ENCODE measurements around the gene CDH12. TPM values are rescaled to one million over a fixed set of nuclear protein-coding genes. Genes with fewer than 3 reads are reported as not detected.
"Not testable (repeated sequence)": the region's sequence is repeated elsewhere in the genome, so short reads cannot be mapped to it uniquely, and the experiment has no call there.

Gene CDH12
- total RNA-seq, 2 experiments from 2014 or later, result not detected

GRCh38 chr5:22242532-22242931 is 610.6 kb downstream of the CDH12 start:
- CTCF ChIA-PET, result no interaction called here

GRCh38 chr5:22238047-22238446 is 615.1 kb downstream of the CDH12 start:
- no peak overlapping the region for H3K4me3 Mint-ChIP-seq
- no peaks in the 10 kb centered on the region for H3K36me3 Mint-ChIP-seq (ENCODE audit: low read depth)
- no peaks in the 10 kb centered on the region for H3K9me3 Mint-ChIP-seq
- no peaks in the 10 kb centered on the region for H3K27me3 Mint-ChIP-seq
- no peak overlapping the region for H3K27ac Mint-ChIP-seq
- ChIA-PET CTCF (no interaction called here), POLR2A (no interaction called here)
- no peaks in the 10 kb centered on the region for H3K4me1 Mint-ChIP-seq
- DNase-seq, result no peak

More at GRCh38 chr5:22242532-22242931, 610.6 kb downstream of the CDH12 start:
- Mint-ChIP-seq H3K4me1 (no peaks in the 10 kb centered on the region), H3K9me3 (no peaks in the 10 kb centered on the region), H3K27ac (no peak overlapping the region), H3K27me3 (no peaks in the 10 kb centered on the region), H3K4me3 (no peak overlapping the region), H3K36me3 (ENCODE audit: low read depth) (no peaks in the 10 kb centered on the region)
- POLR2A ChIA-PET, result no interaction called here
- no peak for DNase-seq

- Mint-ChIP-seq H3K4me3 (no peak overlapping the region), H3K27me3 (no peaks in the 10 kb centered on the region), H3K9me3 (peaks cover 3% of the 10 kb centered on the region), H3K36me3 (ENCODE audit: low read depth) (no peaks in the 10 kb centered on the region), H3K27ac (no peak overlapping the region), H3K4me1 (no peaks in the 10 kb centered on the region)
- DNase-seq, result no peak
- POLR2A ChIA-PET, result no interaction called here
- CTCF ChIA-PET, result no interaction called here
Measured at GRCh38 chr5:22226423-22226822, 626.7 kb downstream of the CDH12 start.

GRCh38 chr5:22223079-22223478 is 630.1 kb downstream of the CDH12 start:
- no peak overlapping the region for H3K4me3 Mint-ChIP-seq
- ChIA-PET CTCF (no interaction called here), POLR2A (no interaction called here)
- H3K36me3 Mint-ChIP-seq (ENCODE audit: low read depth), result no peaks in the 10 kb centered on the region
- H3K4me1 Mint-ChIP-seq, result no peaks in the 10 kb centered on the region
- no peaks in the 10 kb centered on the region for H3K27me3 Mint-ChIP-seq
- no peak overlapping the region for H3K27ac Mint-ChIP-seq
- no peak for DNase-seq
- peaks cover 3% of the 10 kb centered on the region for H3K9me3 Mint-ChIP-seq

- H3K36me3 Mint-ChIP-seq (ENCODE audit: low read depth); DNase-seq; H3K4me1 Mint-ChIP-seq; H3K9me3 Mint-ChIP-seq; H3K27me3 Mint-ChIP-seq; POLR2A ChIA-PET; CTCF ChIA-PET; H3K27ac Mint-ChIP-seq; H3K4me3 Mint-ChIP-seq: not testable (repeated sequence)
Measured at GRCh38 chr5:22213703-22214495, 639.2 kb downstream of the CDH12 start.

- H3K9me3 Mint-ChIP-seq; H3K4me3 Mint-ChIP-seq; H3K36me3 Mint-ChIP-seq (ENCODE audit: low read depth); H3K4me1 Mint-ChIP-seq; POLR2A ChIA-PET; CTCF ChIA-PET; H3K27me3 Mint-ChIP-seq; DNase-seq; H3K27ac Mint-ChIP-seq: not testable (repeated sequence)
Measured at GRCh38 chr5:22212254-22212991, 640.7 kb downstream of the CDH12 start.

- H3K9me3 Mint-ChIP-seq; CTCF ChIA-PET; H3K4me3 Mint-ChIP-seq; POLR2A ChIA-PET; H3K36me3 Mint-ChIP-seq (ENCODE audit: low read depth); DNase-seq; H3K4me1 Mint-ChIP-seq; H3K27ac Mint-ChIP-seq; H3K27me3 Mint-ChIP-seq: not testable (repeated sequence)
Measured at GRCh38 chr5:22208463-22208862, 644.7 kb downstream of the CDH12 start.

GRCh38 chr5:22188651-22189050 is 664.5 kb downstream of the CDH12 start:
- DNase-seq; H3K9me3 Mint-ChIP-seq; H3K4me3 Mint-ChIP-seq; H3K36me3 Mint-ChIP-seq (ENCODE audit: low read depth); H3K27ac Mint-ChIP-seq; H3K27me3 Mint-ChIP-seq; CTCF ChIA-PET; H3K4me1 Mint-ChIP-seq; POLR2A ChIA-PET: not testable (repeated sequence)

GRCh38 chr5:22187632-22188228 is 665.4 kb downstream of the CDH12 start:
- H3K9me3 Mint-ChIP-seq; H3K4me1 Mint-ChIP-seq; H3K36me3 Mint-ChIP-seq (ENCODE audit: low read depth); CTCF ChIA-PET; DNase-seq; H3K27me3 Mint-ChIP-seq; POLR2A ChIA-PET; H3K4me3 Mint-ChIP-seq; H3K27ac Mint-ChIP-seq: not testable (repeated sequence)

GRCh38 chr5:22169226-22169625 is 683.9 kb downstream of the CDH12 start:
- CTCF ChIA-PET; DNase-seq; H3K36me3 Mint-ChIP-seq (ENCODE audit: low read depth); POLR2A ChIA-PET; H3K4me1 Mint-ChIP-seq; H3K27me3 Mint-ChIP-seq; H3K27ac Mint-ChIP-seq; H3K4me3 Mint-ChIP-seq; H3K9me3 Mint-ChIP-seq: not testable (repeated sequence)

- CTCF ChIA-PET; H3K4me1 Mint-ChIP-seq; DNase-seq; H3K27me3 Mint-ChIP-seq; H3K4me3 Mint-ChIP-seq; H3K27ac Mint-ChIP-seq; POLR2A ChIA-PET; H3K9me3 Mint-ChIP-seq; H3K36me3 Mint-ChIP-seq (ENCODE audit: low read depth): not testable (repeated sequence)
Measured at GRCh38 chr5:22168704-22169103, 684.4 kb downstream of the CDH12 start.

- H3K27ac Mint-ChIP-seq; DNase-seq; POLR2A ChIA-PET; H3K36me3 Mint-ChIP-seq (ENCODE audit: low read depth); H3K27me3 Mint-ChIP-seq; H3K4me3 Mint-ChIP-seq; CTCF ChIA-PET; H3K4me1 Mint-ChIP-seq: not testable (repeated sequence)
- H3K9me3 Mint-ChIP-seq, result peaks cover 13% of the 10 kb centered on the region
Measured at GRCh38 chr5:22165931-22166330, 687.2 kb downstream of the CDH12 start.

GRCh38 chr5:22164910-22165748 is 688.0 kb downstream of the CDH12 start:
- CTCF ChIA-PET, DNase-seq: not testable (repeated sequence)

More at GRCh38 chr5:22164910-22165748, 688.0 kb downstream of the CDH12 start:
- POLR2A ChIA-PET; H3K27ac Mint-ChIP-seq; H3K27me3 Mint-ChIP-seq; H3K36me3 Mint-ChIP-seq (ENCODE audit: low read depth); H3K4me1 Mint-ChIP-seq; H3K4me3 Mint-ChIP-seq: not testable (repeated sequence)
- H3K9me3 Mint-ChIP-seq, result peaks cover 15% of the 10 kb centered on the region

All from activated CD4-positive, alpha-beta T cell treated with anti-CD3 and anti-CD28 coated beads, Interleukin-2, amount 10 ng/mL, durations not matched to agents 7 days and 5 days (primary cell).